IPS-18a (cell line): ENCODE data around the gene YIPF1.

Experiments
- H3K27ac ChIP-seq: one replicate; pipeline ENCODE4 v1.5.1; 2013; ENCODE audit warnings: low read length
- H3K27me3 ChIP-seq: one replicate; pipeline ENCODE4 v1.6.1; 2013; ENCODE audit warnings: mild to moderate bottlenecking, low read length; ENCODE audit not compliant: control insufficient read depth, insufficient read depth
- H3K36me3 ChIP-seq: one replicate; pipeline ENCODE4 v1.6.1; 2013; ENCODE audit warnings: low read depth, low read length; ENCODE audit not compliant: control insufficient read depth
- H3K4me1 ChIP-seq: one replicate; pipeline ENCODE4 v1.6.1; 2013; ENCODE audit warnings: low read depth, low read length; ENCODE audit not compliant: control insufficient read depth
- H3K4me3 ChIP-seq: one replicate; pipeline ENCODE4 v1.5.1; 2013; ENCODE audit warnings: low read length
- H3K9ac ChIP-seq: one replicate; pipeline ENCODE4 v1.6.1; 2013; ENCODE audit warnings: mild to moderate bottlenecking, low read length, moderate library complexity
- H3K9me3 ChIP-seq: one replicate; pipeline ENCODE4 v1.6.1; 2013; ENCODE audit warnings: low read depth, low read length; ENCODE audit not compliant: control insufficient read depth

The YIPF1 gene

GRCh38 chr1:53913352-53914033 is 23.9 kb upstream of the YIPF1 start:
- H3K36me3 ChIP-seq = no peaks in the 10 kb centered on the region
- H3K9me3 ChIP-seq = no peaks in the 10 kb centered on the region
- peaks cover 22% of the 10 kb centered on the region for H3K4me1 ChIP-seq
- H3K27me3 ChIP-seq = no peaks in the 10 kb centered on the region
- H3K27ac ChIP-seq = peak overlapping the region; percentile 37
- H3K4me3 ChIP-seq = peak overlapping the region; percentile 49
- H3K9ac ChIP-seq = peak overlapping the region; percentile 24

GRCh38 chr1:53911442-53911841 is 21.8 kb upstream of the YIPF1 start:
- Histone ChIP-seq H3K4me1 (peaks cover 22% of the 10 kb centered on the region), H3K27ac (no peak overlapping the region), H3K9ac (no peak overlapping the region)

GRCh38 chr1:53909946-53910345 is 20.3 kb upstream of the YIPF1 start:
- Histone ChIP-seq H3K36me3 (no peaks in the 10 kb centered on the region), H3K4me3 (no peak overlapping the region), H3K4me1 (peaks cover 21% of the 10 kb centered on the region), H3K9me3 (no peaks in the 10 kb centered on the region), H3K27ac (no peak overlapping the region), H3K27me3 (no peaks in the 10 kb centered on the region), H3K9ac (no peak overlapping the region)

More at GRCh38 chr1:53911442-53911841, 21.8 kb upstream of the YIPF1 start:
- Histone ChIP-seq H3K4me3 (no peak overlapping the region), H3K27me3 (no peaks in the 10 kb centered on the region), H3K36me3 (no peaks in the 10 kb centered on the region), H3K9me3 (no peaks in the 10 kb centered on the region)

- Histone ChIP-seq H3K27ac (no peak overlapping the region), H3K9me3 (no peaks in the 10 kb centered on the region), H3K4me3 (no peak overlapping the region), H3K36me3 (no peaks in the 10 kb centered on the region), H3K27me3 (no peaks in the 10 kb centered on the region), H3K4me1 (no peaks in the 10 kb centered on the region), H3K9ac (no peak overlapping the region)
These were observed 16.5 kb upstream of the YIPF1 start for GRCh38 chr1:53906121-53906520.

GRCh38 chr1:53905509-53905908 is 15.9 kb upstream of the YIPF1 start:
- Histone ChIP-seq H3K9me3 (no peaks in the 10 kb centered on the region), H3K36me3 (no peaks in the 10 kb centered on the region), H3K9ac (no peak overlapping the region), H3K27ac (no peak overlapping the region), H3K27me3 (no peaks in the 10 kb centered on the region), H3K4me3 (no peak overlapping the region), H3K4me1 (no peaks in the 10 kb centered on the region)

- H3K4me3 ChIP-seq = no peak overlapping the region
- no peaks in the 10 kb centered on the region for H3K4me1 ChIP-seq
- no peaks in the 10 kb centered on the region for H3K27me3 ChIP-seq
- no peaks in the 10 kb centered on the region for H3K9me3 ChIP-seq
- H3K27ac ChIP-seq = no peak overlapping the region
- H3K9ac ChIP-seq = no peak overlapping the region
- no peaks in the 10 kb centered on the region for H3K36me3 ChIP-seq
These were observed 12.9 kb upstream of the YIPF1 start for GRCh38 chr1:53902235-53903138.

GRCh38 chr1:53899708-53900107 is 10.1 kb upstream of the YIPF1 start:
- no peak overlapping the region for H3K4me3 ChIP-seq
- no peak overlapping the region for H3K27ac ChIP-seq
- no peak overlapping the region for H3K9ac ChIP-seq
- no peaks in the 10 kb centered on the region for H3K9me3 ChIP-seq
- H3K4me1 ChIP-seq = no peaks in the 10 kb centered on the region
- no peaks in the 10 kb centered on the region for H3K27me3 ChIP-seq
- H3K36me3 ChIP-seq = no peaks in the 10 kb centered on the region

- Histone ChIP-seq H3K27me3 (no peaks in the 10 kb centered on the region), H3K4me1 (no peaks in the 10 kb centered on the region), H3K9me3 (no peaks in the 10 kb centered on the region), H3K27ac (no peak overlapping the region), H3K9ac (no peak overlapping the region), H3K36me3 (no peaks in the 10 kb centered on the region), H3K4me3 (no peak overlapping the region)
These were observed 9.6 kb upstream of the YIPF1 start for GRCh38 chr1:53899206-53899628.

GRCh38 chr1:53896635-53897229 is 7.1 kb upstream of the YIPF1 start:
- no peak overlapping the region for H3K9ac ChIP-seq
- H3K4me3 ChIP-seq = no peak overlapping the region
- no peaks in the 10 kb centered on the region for H3K4me1 ChIP-seq
- no peaks in the 10 kb centered on the region for H3K36me3 ChIP-seq
- H3K27ac ChIP-seq = no peak overlapping the region
- H3K27me3 ChIP-seq = no peaks in the 10 kb centered on the region
- H3K9me3 ChIP-seq = no peaks in the 10 kb centered on the region

- H3K4me1 ChIP-seq = no peaks in the 10 kb centered on the region
- no peaks in the 10 kb centered on the region for H3K27me3 ChIP-seq
- no peaks in the 10 kb centered on the region for H3K36me3 ChIP-seq
- no peak overlapping the region for H3K27ac ChIP-seq
- no peak overlapping the region for H3K9ac ChIP-seq
- H3K9me3 ChIP-seq = no peaks in the 10 kb centered on the region
- H3K4me3 ChIP-seq = no peak overlapping the region
These were observed 5.8 kb upstream of the YIPF1 start for GRCh38 chr1:53895421-53895820.

GRCh38 chr1:53894644-53895043 is 5.0 kb upstream of the YIPF1 start:
- Histone ChIP-seq H3K27me3 (no peaks in the 10 kb centered on the region), H3K9me3 (no peaks in the 10 kb centered on the region), H3K9ac (no peak overlapping the region), H3K4me1 (peaks cover 3% of the 10 kb centered on the region), H3K27ac (no peak overlapping the region), H3K36me3 (no peaks in the 10 kb centered on the region), H3K4me3 (no peak overlapping the region)
